ENCODE data around the gene SFSWAP. TPM values are rescaled to one million over a fixed set of nuclear protein-coding genes. Genes with fewer than 3 reads are reported as not detected.
"Not testable (repeated sequence)": the region's sequence is repeated elsewhere in the genome, so short reads cannot be mapped to it uniquely, and the experiment has no call there.

The SFSWAP gene
- total RNA-seq, 1 donor from 2014 or later, result 20.6 TPM

DNA sequence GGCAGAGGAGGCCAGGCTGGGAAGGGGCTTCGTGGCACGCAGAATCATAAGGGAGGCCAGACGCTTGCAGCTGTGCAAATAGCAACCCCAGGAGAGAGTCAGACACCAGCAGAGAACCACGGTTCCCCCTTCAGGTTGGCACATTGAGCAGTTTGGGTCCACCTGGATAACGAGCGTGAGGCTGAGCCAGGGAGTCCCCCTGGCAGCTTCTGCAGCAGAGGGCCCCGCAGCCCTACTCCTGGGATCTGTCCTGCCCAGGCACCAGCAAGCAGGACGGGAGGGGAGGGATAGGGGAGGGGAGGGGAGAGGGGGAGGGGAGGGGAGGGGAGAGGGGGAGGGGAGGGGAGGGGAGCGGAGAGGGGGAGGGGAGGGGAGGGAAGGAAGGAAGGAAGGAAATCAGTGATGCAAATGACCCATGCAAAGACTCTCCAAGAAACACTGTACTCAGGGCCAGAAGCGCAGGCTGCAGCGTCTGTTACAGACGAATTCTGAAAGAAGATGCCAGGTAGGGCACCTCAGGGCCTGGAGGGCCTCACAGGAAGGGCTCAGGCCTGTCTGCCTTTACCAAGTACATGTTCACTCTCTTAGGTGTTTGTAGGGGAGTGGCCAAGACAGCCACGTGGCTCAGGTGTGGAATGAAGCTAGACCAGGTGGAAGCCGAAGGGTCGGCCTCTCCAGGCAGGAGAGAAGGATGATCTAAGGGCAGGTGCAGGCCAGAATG lies 85.0 kb downstream of the SFSWAP start:
- ATAC-seq (no peak), DNase-seq (no peak)
- intact Hi-C loops (cut with micrococcal nuclease), result no loop called here

DNA sequence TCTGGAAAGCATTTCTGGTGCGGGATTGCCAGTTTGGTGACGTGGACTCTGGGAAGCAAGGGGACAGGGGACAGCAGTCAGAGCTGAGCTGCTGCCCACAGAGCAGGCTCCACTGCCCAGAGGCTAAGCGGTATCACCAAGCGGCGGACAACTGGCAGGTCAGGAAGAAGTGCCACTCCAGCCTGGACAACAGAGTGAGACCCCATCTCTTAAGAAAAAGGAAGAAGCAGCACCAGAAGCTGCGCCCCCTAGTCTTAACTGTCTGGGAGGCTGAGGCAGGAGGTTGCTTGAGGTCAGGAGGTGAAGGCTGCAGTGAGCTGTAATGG lies 85.5 kb downstream of the SFSWAP start:
- intact Hi-C loops (cut with micrococcal nuclease), result no loop called here
- DNase-seq, result no peak
- no peak for ATAC-seq

DNA sequence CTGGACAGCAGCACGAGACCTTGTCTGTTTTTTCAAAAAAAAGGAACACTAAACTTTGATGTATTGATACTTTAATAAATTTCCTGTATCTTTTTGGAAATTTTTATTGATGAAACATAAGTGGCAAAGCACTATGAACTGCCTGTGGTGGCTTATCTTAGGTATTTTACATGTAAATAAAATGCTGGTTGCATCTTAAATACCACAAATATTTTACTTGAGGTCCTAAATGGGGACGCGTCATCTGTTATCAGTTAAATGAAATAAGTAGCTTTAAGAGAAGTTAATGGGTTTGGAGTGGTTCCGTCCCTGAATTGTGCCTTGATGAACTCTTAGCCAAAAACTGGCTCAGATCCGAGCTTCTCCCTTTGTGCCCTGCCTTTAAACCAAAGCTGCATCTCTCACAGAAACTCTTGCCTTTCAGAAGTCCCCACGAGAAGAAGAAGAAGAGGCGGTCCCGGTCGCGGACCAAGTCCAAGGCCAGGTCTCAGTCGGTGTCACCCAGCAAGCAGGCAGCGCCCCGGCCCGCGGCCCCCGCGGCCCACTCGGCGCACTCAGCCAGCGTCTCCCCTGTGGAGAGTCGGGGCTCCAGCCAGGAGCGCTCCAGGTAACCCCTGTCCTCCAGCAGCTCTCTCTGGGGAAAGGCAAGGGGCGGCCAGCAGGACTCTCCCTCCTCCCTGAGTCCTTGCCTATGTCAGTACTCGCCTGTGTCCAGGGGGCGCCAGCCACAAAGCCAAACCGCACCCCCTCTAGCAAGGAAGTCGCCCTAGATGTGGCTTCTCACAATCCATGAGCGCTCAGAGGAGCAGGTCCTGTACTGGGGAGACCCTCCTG lies 86.1 kb downstream of the SFSWAP start:
- intact Hi-C loops (cut with micrococcal nuclease), result no loop called here
- ATAC-seq, result no peak
- DNase-seq, result no peak

DNA sequence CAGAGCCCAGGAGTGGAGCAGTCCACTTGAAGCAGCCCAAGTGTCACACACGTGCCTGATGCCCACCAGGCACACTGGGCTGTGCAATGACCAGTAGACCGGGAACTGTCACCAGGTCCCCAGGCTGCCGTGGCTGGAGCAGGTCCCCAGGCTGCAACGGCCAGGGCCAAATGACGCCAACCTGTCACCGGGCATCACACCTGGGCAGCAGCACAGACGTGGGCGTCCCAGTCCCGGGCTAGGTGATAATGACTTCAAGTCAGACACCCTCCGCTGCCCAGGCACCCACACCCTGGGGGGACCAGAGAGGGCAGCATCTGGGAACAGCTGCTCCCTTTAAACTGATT lies 86.7 kb downstream of the SFSWAP start:
- DNase-seq, result no peak
- ATAC-seq, result no peak
- intact Hi-C loops (cut with micrococcal nuclease), result no loop called here

DNA sequence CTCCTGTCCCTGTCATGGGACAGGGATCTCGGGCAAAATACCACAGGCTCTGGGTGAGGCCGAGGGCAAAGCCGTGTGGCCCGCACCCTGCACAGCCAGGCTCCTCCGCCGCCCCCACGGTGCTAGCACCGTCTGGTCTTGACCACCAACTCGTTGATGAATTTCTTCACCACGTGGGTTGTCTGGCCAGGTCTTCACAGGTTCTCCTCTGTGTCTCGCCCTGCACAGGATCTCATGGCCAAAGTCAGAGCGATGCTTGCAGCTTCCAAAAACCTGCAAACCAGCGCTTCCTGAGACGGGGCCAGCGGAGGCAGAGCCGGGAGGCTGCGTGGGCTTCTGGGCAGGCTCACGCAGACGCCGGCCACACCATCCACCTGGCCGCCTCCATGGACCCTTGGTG lies 88.3 kb downstream of the SFSWAP start:
- no peak for DNase-seq
- ATAC-seq, result no peak
- intact Hi-C loops (cut with micrococcal nuclease), result no loop called here

DNA sequence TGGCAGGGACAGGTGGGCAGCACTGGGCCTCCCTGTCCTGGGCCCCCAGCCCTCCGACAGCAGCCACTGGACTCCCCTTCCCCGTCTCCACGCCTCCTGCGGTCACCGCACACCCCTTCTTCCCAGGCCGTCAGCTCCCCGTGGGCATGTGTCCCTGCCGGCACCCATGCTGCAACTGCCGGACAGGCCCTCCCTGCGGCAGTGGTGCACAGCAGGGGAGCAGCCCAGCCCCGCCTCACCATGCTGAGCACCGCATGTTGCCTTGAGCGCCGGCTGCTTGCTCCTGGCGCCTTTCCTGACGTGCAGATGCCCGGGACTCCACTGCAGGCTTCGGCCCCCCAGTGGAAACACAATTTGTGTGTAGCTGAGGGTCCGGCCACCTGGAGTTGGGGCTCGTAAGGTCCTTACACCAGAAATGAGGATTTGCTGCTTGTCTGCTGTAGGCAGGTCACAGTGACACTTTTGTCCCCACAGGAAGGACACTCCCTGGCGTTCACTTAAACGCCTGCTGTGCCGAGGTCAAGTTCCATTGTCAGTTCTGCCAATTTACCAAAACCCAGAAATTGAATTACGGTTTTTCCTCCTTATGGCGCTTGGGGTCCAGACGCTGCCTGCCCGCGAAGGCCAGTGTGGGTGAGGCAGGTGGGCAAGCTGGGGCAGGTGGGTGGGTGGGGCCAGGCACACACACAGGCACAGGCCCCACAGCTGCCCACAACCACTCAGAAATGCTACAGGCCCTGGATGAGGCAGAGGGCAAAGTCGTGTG lies 89.1 kb downstream of the SFSWAP start:
- DNase-seq, result no peak
- ATAC-seq, result no peak
- intact Hi-C loops (cut with micrococcal nuclease), result no loop called here

DNA sequence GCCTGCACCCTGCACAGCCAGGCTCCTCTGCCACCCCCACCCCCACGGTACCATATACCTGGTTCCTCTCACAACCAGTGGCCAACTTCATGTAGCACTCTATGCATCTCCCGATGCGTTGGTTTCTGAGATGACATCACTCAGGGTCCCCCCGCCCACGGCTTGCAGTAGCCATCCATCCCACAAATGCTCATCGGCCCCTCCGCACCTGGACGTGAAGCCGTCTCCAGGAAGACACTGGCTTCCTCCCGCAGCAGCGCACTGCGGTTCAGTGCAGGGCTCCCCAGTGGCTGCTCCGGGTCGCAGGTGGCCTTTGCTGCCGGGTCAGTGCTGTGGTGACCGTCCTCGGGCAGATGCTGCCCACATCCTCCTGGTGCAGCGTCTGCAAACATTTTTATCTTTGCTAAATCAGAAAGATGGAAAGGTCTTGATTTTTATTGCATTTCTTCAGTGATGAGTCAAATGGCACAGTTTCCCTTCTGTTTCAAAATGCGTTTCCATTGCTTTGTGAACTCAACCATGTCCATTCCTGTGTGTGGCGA lies 89.8 kb downstream of the SFSWAP start:
- ATAC-seq (no peak), DNase-seq (no peak)
- intact Hi-C loops (cut with micrococcal nuclease), result no loop called here

DNA sequence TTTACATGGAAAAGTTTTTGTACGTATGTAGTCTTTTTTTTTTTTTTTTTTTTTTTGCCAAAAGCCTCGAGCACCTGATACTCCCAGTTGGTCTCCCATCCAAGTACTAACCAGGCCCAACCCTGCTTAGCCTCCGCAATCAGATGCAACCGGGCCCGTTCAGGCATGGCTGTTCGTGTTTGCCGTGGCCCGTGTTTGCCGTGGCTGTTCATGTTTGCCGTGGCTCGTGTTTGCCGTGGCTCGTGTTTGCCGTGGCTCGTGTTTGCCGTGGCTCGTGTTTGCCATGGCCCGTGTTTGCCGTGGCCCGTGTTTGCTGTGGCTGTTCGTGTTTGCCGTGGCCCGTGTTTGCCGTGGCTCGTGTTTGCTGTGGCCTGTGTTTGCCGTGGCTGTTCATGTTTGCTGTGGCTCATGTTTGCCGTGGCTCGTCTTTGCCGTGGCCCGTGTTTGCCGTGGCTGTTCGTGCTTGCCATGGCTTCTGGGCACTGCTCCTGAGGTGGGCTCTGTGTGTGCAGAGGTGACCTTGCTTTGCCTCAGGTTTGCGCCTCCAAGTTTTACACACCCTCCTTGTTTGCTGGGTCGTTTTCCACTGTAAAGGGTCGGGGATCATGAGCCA lies 90.5 kb downstream of the SFSWAP start:
- no peak for DNase-seq
- intact Hi-C loops (cut with micrococcal nuclease), result no loop called here

DNA sequence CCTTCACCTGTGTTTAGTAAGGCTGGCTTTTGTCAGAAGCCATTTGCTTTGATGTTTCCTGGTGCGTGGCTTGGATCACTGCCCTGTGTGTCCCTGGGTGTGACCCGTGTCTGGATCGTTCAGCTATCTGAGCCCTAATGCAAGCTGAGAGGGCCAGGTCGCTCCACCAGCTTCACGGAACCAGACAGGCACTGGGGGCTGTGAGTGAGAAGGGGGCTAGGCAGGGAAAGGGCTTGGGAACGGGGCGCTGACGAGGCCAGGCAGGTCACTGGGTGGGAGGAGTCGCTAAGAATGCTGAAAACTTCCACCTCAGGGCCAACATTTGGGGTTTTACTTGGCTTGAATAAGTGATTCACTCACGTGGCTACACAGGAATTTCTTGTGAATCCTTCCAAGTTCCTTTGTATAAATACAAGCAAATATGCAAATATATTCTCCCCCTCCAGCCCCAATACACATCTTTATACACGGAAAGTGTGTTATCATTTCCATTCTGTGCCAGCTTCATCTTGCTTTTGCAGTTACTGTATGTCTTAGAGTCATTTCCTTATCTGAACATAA lies 93.2 kb downstream of the SFSWAP start:
- ATAC-seq, result no peak
- DNase-seq, result no peak
- intact Hi-C loops (cut with micrococcal nuclease), result no loop called here

More for the DNA sequence above, 90.5 kb downstream of the SFSWAP start:
- no peak for ATAC-seq

GRCh38 chr12:131805421-131805820 lies 94.5 kb downstream of the SFSWAP start:
- no peak for DNase-seq
- intact Hi-C loops (cut with micrococcal nuclease), result no loop called here
- ATAC-seq, result no peak

DNA sequence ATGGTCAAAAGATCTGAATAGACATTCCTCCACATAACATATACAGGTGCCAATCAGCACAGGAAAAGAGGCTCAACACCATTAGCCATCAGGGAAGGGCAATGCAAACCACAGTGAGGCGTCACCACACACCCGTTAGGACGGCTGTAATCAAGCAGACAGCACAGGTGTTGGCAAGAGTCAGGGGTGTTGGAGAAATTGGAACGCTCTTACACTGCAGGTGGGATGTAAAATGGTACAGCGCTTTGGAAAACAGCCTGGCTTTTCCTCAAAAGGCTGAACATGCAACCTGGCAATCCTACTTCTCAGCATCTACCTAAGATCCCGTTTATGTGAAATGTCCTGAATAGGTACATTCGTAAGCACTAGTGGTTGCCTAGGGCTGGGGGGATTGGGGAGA lies 95.8 kb downstream of the SFSWAP start:
- intact Hi-C loops (cut with micrococcal nuclease), result no loop called here
- no peak for ATAC-seq
- DNase-seq, result no peak

DNA sequence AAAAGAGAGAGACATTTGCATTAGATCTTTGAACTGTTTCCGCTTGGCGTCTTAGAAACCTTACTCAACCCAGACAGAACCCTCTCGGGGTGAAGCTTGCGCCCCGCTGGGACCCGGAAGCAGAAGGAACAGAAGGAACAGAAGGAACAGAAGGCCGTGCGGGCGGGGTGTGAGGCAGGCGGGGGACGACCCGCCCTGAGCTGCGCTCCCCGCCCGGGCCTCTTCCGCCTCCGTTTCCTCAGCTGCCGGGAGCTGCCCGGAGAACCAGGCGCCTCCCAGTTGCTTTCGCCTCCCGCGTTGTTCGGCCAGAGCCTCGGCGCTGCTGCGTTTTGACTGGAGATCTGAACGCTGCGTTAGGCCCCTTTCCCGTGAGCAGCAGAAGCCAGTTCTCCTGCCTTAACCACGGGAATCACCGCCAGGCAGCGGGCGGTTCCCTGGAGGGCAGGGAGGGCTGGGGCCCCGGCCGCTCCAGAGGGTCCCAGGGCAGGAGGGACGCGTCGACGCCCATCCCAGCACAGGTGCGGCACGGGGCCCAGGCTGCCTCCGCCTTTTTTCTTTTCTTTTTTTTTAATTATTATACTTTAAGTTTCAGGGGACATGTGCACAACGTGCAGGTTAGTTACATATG lies 98.0 kb downstream of the SFSWAP start:
- DNase-seq (peak; percentile 66), ATAC-seq (peak; percentile 73)
- intact Hi-C loops (cut with micrococcal nuclease), result no loop called here

DNA sequence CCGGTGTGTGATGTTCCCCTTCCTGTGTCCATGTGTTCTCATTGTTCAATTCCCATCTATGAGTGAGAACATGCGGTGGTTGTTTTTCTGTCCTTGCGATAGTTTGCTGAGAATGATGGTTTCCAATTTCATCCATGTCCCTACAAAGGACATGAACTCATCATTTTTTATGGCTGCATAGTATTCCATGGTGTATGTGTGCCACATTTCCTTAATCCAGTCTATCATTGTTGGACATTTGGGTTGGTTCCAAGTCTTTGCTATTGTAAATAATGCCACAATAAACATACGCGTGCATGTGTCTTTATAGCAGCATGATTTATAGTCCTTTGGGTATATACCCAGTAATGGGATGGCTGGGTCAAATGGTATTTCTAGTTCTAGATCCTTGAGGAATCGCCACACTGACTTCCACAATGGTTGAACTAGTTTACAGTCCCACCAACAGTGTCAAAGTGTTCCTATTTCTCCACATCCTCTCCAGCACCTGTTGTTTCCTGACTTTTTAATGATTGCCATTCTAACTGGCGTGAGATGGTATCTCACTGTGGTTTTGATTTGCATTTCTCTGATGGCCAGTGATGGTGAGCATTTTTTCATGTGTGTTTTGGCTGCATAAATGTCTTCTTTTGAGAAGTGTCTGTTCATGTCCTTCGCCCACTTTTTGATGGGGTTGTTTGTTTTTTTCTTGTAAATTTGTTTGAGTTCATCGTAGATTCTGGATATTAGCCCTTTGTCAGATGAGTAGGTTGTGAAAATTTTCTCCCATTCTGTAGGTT lies 98.8 kb downstream of the SFSWAP start:
- ATAC-seq; intact Hi-C loops (cut with micrococcal nuclease); DNase-seq: not testable (repeated sequence)

GRCh38 chr12:131810726-131811125 lies 99.8 kb downstream of the SFSWAP start:
- no peak for ATAC-seq
- no peak for DNase-seq
- intact Hi-C loops (cut with micrococcal nuclease), result no loop called here

DNA sequence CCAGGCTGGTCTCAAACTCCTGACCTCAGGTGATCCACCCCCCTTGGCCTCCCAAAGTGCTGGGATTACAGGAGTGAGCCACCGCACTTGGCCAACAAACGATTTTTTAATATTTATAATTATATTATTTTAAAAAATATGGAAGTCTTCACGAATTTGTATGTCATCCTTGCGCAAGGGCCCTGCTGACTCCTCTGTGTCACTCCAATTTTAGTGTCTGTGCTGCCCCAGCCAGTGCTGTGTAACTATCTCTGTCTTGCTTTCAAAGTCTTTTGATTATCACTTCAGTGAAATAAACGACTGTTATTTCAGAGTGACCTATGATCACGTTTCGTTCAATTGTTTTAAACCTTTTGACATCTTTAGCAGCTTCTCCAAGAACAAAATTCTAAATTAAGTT lies 104.2 kb downstream of the SFSWAP start:
- DNase-seq, result no peak
- intact Hi-C loops (cut with micrococcal nuclease), result no loop called here
- no peak for ATAC-seq

DNA sequence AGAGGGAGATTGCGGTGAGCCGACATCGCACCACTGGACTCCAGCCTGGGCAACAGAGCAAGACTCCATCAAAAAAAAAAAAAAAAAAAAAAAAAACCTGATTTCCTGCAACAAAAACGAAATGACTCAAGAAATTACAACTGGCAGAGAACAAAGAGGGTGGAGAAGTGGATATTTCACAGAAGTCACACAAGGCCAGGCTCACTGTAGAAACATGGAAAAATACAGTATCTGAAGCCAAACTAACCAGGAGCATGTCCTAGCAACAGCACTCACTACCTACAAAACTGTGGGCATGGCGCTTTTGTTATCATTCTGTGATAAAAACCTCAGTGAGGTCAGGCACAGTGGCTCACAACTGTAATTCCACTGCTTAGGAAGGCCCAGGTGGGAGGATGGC lies 105.6 kb downstream of the SFSWAP start:
- intact Hi-C loops (cut with micrococcal nuclease), result no loop called here

DNA sequence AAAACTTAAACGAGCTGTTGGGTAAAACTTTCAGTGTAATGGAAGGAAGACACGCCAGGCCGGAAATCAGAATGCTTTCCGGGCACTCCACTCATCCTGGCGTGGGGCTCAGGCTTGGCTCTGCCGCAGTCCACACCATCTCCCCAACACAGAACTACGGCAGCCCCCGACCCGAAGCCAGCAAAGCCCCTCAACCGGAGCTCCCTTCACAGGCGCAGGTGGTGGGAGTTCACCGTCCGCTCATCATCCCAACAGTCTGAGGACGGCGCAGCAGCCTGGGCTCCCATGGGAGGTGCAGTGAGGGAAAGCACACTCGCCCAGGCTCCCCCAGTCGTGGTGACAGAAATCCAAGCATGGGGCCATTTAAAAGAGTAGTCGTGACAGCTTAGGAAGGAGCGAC lies 106.4 kb downstream of the SFSWAP start:
- intact Hi-C loops (cut with micrococcal nuclease), result no loop called here
- DNase-seq (no peak), ATAC-seq (no peak)

More for the DNA sequence above, 105.6 kb downstream of the SFSWAP start:
- DNase-seq (no peak), ATAC-seq (no peak)

All from left ventricle myocardium superior (tissue), 1 donor.